Middle frontal gyrus (tissue), 1 donor: ENCODE results near the gene OTUD6A.
"Not testable (repeated sequence)": the region's sequence is repeated elsewhere in the genome, so short reads cannot be mapped to it uniquely, and the experiment has no call there.

Experiments used
- DNase-seq: peaks from one replicate; pipeline ENCODE4 v3.0.0-alpha.2; 2015; ENCODE audit warnings: low spot score; ENCODE audit errors: extremely low spot score

Gene OTUD6A

DNA sequence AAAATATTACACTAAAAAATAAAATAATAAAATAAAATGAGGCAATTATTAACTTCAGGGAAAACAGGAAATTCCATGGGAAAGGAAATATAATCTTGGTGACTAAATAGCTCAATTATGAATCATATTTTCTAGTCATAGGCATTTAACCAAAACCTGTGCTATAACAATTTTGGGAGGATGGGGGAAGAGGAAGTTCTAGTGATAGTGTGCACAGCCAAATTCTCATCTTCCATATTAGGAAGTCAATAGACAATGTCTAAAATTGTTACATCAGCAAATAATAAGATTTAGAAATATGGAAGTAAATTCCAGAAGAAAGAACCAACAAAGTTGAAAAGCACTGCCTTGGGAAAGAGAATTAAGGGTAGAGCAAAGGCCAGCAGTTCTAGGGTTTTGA is 15.3 kb upstream of the OTUD6A start:
- DNase-seq, result no peak

DNA sequence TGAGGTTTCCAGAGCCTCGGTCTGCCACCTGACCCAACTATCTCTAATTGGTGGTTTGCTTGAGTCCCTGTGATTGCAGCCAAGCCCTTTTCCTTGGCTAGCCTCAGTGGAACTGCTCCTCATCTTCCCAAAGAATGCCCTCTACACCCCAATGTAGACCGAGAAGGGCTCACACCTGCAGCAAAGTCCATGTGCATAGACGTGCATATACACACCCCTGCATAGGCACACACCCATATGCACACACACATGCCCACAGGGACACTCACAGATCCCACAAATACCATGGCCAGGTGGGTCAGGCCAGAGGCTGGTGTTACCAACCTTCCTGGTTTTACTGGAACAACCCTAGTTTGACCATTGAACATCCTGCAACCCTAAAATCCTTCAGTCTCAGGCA is 12.9 kb upstream of the OTUD6A start:
- DNase-seq, result no peak

DNA sequence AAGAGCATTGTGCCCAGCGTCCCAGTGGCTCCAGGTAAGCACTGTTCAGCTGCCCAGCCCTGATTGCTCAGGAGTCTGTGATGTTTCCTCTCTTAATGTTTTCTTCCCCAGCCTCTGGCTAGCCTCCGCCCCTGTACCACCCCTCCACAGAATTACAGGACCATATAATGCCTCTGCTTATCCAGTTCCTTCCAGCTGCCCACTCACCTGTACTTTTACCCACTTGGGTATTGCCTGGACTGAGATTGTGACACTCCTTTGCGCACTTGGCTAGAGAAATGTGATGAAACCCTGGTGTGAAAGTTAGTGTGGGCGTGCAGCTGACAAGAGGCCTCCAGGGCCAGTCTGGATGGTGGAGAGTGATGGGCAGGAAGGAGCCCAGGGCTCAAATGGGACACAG is 12.3 kb upstream of the OTUD6A start, which contains the start of gene AWAT2:
Gene AWAT2, minus strand, starts transcription at position 14 of the 400 bp plus-strand sequence. Its CDS starts 6 bp downstream, at position 8.
- DNase-seq, result no peak

DNA sequence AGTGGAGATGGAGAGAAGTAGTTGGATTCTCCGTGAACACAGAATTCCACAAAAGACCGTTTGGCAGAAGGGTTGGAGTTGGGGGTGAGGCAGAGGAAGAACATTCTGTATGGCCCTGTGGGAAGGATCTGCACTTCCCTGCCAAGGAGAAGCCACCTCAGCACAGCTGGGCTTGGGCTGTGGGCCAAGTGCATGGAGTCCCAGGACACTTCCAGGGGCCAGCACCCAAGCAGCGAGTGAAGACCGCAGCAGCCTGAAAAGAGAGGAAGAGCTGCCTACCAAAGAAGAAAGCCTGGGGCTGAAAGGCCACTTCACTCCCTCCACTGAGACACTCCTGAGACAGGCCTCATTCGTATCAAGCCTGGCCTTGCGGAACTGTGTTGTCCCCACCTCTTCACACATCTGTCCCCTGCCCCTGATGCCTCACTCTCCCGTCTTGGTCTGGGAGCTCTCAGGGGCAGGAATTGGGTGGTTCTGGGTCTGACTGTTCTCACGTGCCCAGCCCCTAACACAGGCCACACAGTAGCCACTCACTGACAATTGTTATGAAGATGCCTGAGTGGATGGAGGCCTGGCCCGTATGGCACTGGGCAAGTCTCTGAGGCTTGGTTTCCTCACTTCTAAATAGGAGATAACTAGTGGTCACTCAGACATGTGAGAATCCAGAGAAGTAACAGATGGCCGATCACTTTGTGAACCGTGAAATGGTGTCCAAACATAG is 9.2 kb upstream of the OTUD6A start:
- no peak for DNase-seq

DNA sequence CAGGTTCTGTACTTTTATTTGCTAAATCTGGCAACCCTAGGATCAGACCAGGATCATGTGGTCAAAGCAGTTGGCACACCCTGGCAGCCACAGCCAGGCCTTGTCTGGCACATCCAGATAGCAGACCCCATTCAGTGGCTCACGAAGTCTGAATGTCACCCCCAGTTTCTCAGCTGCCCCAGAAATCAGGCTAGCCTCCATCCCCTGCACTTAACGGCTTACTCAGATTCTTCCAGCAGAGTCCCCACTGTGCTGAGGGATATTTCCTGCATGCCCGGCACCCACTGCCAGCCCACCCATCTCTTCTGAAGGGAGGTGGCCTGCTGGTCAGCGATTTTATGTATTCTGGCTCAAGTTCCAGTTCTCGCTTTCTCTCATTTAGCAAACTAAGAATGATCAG is 7.9 kb upstream of the OTUD6A start:
- DNase-seq, result no peak

DNA sequence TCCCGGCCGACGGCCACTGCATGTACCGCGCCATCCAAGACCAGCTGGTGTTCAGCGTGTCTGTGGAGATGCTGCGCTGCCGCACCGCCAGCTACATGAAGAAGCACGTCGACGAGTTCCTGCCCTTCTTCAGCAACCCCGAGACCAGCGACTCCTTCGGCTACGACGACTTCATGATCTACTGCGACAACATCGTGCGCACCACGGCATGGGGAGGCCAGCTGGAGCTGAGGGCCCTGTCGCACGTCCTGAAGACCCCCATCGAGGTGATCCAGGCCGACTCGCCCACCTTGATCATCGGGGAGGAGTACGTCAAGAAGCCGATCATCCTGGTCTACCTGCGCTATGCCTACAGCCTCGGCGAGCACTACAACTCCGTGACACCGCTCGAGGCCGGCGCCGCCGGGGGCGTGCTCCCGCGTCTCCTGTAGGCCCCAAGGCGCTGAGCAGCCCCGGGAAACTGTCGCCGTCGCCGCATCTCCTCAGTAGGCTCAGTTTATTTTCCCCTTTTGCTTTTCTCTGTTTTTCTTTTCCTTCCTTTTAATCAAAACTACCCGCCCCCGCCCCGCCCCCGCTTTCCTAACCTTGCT is 799 bp downstream of the OTUD6A start:
- no peak for DNase-seq

DNA sequence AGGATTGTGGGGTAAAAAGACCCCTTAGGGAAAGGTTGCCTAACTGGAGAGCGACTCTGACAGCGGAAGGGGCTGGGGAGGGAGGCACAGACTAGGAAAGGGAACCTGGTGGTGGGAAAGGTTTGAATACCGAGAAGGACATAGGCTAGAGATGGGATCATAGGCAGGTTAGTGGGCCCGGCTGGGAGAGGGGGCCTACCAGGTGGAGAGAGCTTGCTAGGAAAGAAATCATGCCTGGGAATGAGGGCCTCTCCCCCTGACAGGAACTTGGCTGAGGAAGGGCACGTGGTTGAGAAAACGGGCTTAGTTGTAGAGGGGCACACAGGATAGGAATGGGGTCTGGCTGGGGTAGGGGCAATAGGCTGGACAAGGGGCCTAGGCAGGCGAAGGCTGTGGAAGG is 4.4 kb downstream of the OTUD6A start:
- DNase-seq, result no peak

DNA sequence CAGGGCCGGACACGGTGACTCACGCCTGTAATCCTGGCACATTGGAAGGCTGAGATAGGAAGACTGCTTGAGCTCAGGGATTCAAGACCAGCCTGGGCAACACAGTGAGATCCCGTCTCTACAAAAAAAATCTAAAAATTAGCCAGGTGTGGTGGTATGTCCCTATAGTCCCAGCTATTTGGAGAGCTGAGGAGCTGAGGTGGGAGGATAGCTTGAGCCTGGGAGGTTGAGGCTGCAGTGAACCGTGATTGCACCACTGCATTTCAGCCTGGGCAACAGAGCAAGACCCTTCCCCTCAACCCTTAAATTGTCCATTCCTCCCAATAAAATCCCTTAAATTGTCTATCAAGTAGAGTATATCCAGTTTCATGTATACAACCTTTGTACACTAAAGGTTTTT is 17.0 kb downstream of the OTUD6A start:
- DNase-seq, result no peak

DNA sequence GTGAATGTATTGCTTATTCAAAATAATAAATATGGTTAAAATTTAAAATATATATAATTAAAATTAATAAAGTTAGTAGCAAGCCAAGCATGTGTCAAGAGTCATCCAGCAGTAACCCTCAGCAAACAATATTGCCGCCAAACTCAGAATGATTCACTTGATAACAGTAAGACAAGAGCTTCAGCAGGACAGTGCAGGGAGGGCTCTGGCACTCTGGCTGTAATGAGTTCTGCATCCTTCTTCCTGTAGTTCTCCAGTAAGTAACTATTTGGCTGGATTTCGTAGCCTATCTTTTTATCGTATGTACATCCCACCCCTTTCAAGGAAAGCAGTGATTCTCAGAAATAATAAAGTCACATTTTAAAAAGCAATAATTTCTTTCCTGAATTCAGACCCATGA is 17.6 kb downstream of the OTUD6A start:
- no peak for DNase-seq

DNA sequence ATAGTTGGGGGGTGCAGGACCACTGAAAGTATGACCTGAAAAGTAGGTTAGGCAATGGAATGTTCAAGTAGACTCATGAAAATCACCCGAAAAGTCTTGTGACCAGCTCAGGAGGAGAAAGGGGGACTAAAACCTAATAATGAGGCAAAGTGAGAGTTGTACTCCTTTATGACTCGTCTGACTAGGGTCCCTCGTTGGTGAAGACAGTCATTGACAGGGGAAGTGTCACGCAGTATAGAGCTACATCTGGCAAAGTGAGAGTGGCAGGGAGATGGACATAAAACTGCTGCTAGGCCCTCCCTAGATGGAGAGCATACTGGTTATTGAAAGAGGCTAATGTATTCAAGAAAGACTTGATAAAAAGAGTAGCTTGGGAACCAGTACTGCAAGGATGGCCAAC is 20.5 kb downstream of the OTUD6A start:
- no peak for DNase-seq

DNA sequence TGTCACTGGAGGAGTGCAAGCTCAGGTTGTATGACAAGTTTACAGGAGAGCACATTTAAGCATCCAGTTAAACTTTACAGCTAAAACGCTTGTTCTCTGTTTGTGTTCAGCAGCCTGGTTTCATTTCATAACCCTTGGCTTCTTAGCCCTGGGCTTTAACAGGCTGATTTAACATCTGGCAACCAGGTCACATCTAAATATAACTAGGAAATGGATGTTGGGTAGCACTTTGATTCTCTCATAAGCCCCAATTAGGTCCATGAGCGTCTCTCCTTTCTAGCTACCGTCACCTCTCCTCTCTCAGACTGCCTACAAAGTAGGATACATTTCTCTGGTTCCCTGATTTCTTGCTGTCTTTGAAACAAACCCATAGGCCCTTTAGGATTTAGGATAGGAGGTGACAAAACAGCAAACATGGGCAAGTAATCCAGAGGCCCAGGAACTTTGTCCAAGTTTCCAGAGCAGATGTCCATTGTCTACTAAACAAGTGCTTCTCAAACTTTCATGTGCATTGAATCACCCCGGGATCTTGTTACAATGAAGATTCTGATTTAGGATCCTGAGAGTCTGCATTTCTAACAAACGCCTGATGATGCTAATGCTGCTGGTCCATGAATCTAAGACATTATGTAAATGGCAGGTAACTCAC is 22.5 kb downstream of the OTUD6A start:
- no peak for DNase-seq

DNA sequence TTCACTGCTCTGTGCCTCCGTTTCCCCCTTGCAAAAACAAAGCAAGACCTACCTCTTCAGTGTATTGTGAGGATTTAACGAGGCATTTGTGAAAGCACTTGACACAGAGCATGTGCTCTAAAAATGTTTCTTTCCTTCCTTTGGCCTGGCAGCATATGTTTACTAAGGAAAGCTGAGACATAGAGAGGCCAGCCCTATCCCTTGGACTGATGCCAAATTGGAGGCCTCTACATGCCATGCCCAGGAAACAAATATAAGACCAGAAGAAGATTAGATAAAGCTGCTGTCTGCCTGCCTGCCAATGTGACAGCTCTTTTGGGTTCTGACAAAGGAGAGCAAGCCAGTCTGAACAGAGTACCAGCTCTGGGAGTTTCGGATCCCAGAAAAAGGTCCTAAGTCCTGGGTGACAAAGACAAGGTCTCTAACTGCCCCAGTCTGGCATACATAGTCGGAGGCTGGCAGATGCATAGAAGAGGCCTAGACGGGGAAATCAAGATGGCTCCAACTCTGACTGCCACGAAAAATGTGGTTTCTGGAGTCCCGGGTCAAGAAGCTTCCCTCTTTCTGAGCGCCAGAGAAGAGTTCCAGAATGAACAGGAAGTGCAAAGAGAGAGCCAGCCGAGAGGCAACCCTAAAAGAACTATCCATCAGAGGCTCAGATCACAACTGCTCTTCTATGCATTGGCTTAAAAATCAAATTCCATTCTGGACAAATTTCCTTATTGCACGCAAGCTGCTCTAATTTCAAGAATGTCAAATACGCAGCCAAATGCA is 25.8 kb downstream of the OTUD6A start:
- DNase-seq, result no peak

DNA sequence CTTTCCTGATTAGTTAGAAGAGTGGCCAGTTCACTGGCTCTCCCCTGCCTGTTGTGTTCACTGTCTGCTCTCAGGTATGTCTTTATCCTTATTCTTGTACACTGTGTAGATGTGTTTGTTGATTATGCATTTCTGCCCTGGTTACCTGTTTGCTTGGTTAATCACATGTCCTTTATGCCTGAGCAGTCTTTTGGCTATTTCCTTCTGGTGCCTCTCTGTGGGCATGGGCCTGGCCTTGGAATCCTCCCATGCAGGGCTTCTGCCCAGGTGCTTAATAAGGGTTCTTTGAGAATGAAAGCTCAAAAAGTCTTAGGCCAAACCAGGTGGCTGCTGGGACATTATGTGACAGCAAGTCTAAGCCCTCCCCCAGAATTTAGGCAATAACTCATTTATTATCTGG is 26.5 kb downstream of the OTUD6A start:
- DNase-seq, result no peak

DNA sequence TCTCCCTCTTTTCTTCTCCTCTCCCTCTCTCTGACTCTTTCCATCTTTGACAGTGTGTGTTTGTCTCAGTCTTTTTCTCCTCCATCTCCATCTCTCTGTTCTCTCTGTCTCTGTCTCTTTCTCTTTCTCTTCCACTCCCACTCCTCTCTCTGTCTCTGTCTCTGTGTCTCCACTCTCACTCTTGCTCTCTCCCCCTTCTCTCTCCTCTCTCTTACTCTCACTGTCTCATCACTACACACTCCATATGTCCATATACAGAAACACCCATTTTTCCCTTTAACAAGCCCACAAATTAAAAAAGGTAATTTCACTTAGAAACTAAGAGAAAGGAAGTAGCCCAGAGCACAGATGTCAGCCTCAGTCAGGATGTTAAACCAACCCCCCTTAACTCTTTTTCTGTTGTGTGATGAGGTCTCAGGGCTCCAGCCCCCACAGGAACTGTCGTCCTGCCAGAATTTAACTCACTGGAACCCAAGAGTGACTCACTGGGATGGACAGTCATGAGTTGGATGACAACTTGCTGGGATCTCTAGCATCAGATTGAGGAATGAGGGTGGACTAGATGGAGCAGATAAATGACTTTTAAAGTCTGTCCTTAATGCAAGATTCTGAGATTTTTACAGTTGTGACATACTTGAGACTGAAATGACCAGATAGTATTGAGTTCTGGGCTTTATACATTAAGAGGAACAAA is 27.5 kb downstream of the OTUD6A start:
- no peak for DNase-seq

DNA sequence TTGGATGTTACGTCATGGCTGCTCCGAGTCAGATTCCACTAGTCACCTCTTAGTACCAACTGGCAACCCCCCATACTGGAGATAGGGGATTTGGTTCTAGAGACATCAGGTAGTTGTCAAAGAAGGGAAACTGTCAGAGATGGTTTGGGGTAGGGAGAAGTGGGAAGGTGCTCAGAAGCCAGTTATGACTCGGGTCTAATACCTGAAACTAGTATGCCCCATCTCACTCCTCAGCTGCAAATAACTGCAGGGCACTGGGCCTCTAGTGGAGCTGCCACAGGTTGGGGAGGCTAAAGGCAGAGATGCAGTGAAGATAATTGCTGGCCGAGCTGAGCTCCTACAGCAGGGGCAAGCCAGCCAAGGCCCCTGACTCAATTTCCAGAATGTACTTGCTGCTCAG is 30.0 kb downstream of the OTUD6A start:
- DNase-seq, result no peak

DNA sequence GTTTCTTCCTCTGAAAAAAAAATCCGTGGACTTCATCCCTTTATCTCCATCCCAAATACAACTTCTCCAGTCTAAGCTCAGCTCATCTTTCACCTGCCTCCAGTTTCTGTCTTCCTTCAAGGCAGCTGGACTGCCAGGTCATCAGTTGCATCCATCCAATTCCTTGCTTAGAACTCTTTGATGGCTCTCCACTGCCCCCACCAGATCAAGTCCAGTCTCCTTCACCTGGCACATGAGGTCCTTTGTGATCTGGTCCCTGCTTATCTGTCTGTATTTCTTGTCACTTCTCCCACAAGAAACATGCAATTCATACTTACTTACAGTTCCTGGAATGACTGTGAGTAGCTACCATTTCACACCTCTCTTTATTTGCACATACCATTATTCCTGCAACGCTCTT is 33.8 kb downstream of the OTUD6A start:
- no peak for DNase-seq

DNA sequence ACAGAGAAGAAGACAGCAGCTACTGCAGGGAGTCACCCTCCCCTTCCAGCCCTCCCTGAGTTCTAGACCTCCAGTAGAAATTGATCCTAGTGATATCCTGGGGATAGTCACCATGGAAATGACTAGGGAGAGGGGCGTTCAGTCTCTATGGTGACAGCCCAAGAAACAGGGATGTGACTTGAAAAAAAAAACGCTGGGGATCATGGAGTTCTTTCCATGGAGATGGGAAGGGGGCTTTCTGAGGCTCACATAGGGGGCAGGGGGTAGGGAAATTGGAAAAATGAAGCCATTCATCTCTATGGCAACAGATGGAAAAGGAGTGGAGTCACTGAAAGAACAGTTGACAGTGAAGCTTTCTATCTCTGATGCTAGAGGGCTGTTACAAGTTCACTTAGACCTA is 43.0 kb downstream of the OTUD6A start:
- DNase-seq, result no peak

DNA sequence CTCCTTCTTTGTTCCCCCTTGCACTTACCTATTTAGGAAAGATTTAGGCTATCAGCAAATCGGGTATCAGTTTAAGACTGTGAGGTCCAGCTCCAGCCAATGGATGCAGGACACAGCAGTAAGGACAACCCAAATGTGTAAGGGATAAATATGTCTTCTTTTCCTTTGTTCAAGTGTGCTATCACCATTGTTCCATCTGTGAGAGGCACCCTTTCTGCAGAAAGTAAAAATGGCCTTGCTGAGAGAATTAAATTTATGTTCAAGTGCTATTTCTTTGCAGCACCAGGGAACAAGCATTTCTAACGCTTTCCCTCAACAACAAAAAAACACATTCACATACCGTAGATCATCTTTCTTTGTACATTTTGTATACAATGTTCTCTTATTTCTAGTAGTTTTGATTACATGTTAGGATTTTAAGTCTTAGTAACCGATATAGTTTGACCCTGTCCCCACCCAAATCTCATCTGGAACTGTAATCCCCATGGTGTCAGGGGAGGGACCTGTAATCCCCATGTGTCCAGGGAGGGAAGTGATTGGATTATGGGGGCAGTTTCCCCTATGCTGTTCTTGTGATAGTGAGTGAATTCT is 49.3 kb downstream of the OTUD6A start:
- DNase-seq, result not testable (repeated sequence)
